K562 (cell line): ENCODE results near the gene NEB. TPM values are rescaled to one million over a fixed set of nuclear protein-coding genes. Genes with fewer than 3 reads are reported as not detected.
A peak's percentile ranks its signal among the peaks of the same experiment; 100 is the strongest.
"Not testable (repeated sequence)": the region's sequence is repeated elsewhere in the genome, so short reads cannot be mapped to it uniquely, and the experiment has no call there.

Experiments
- ATAC-seq: fragments of 200-7000 bp; cut with Tn5 transposase; 3 replicates; pipeline ENCODE4 v1.9.1; 2020; ENCODE audit warnings: moderate library complexity
- BruUV-seq: library from RNA; stranded (reverse); fragments of 400-500 nt; replicated peaks from 2 replicates; lab custom pipeline; 2021; lab: Mats Ljungman, UMichigan
- CTCF ChIA-PET: fragments of 300-600 bp; formaldehyde crosslinking; extraction: SDS; loops from one replicate; lab custom pipeline; 2021; ENCODE audit warnings: low intra/inter-chr PET ratio; lab: Yijun Ruan, JAX
- POLR2A ChIA-PET: fragments of 300-600, 350-650 bp; sonication (Branson Sonifier 250); formaldehyde crosslinking; extraction: SDS; loops from one replicate; lab custom pipeline; 2021; ENCODE audit warnings: antibody characterized with exemption, inconsistent platforms; lab: Yijun Ruan, JAX
- DNase-seq, 4 experiments: peaks; one replicate each; pipeline versions ENCODE4 v3.0.0 to v3.0.0-alpha.2; 2011 to 2018; ENCODE audit warnings: low spot score in 3 of 4, mixed read lengths in 3 of 4; ENCODE audit errors: extremely low read depth in 1 of 4
- FAIRE-seq: peaks from 2 replicates; lab custom pipeline; 2011; peaks lifted over from hg19 to GRCh38; lab: Jason Lieb, UNC
- H2AFZ ChIP-seq: 2 replicates; pipeline ENCODE4 v1.6.0; 2011; ENCODE audit warnings: low read depth, low read length, control low read depth, inconsistent platforms
- H3K27ac ChIP-seq: fragments of 200-600 bp; 3 replicates; pipeline ENCODE4 v1.8.0; 2011; ENCODE audit warnings: low read depth, mild to moderate bottlenecking, control low read depth, inconsistent platforms, low read length, moderate library complexity, mixed read lengths; ENCODE audit errors: extremely low read depth
- H3K27me3 ChIP-seq, 2 experiments: fragments of 300-600 bp in 1 of 2; 2 replicates in 1 of 2; 3 replicates in 1 of 2; pipeline versions ENCODE4 v1.6.0 to v1.8.0; 2011; ENCODE audit warnings: inconsistent platforms in 2 of 2, low read length in 2 of 2, mild to moderate bottlenecking in 1 of 2, mixed read lengths in 1 of 2, moderate library complexity in 1 of 2; ENCODE audit not compliant: control insufficient read depth in 2 of 2, insufficient read depth in 2 of 2
- H3K36me3 ChIP-seq: fragments of 300-600 bp; 3 replicates; pipeline ENCODE4 v1.8.0; 2011; ENCODE audit warnings: mild to moderate bottlenecking, low read length, inconsistent platforms; ENCODE audit not compliant: control insufficient read depth, insufficient read depth
- H3K4me1 ChIP-seq, 2 experiments: fragments of 200-600 bp in 1 of 2; replicated peaks in 1 of 2; 2 replicates in 1 of 2; 3 replicates in 1 of 2; pipeline versions ENCODE4 v1.5.1 to v1.8.0; 2011; ENCODE audit warnings: inconsistent platforms in 2 of 2, low read length in 2 of 2, mild to moderate bottlenecking in 1 of 2, mixed read lengths in 1 of 2, moderate library complexity in 1 of 2; ENCODE audit not compliant: control insufficient read depth in 2 of 2, insufficient read depth in 2 of 2
- H3K4me2 ChIP-seq: 2 replicates; pipeline ENCODE4 v1.6.1; 2011; ENCODE audit warnings: low read length, control low read depth, inconsistent platforms, mixed read lengths; ENCODE audit not compliant: insufficient read depth
- H3K4me3 ChIP-seq: fragments of 200-600 bp; sonication (generic), shearing (Covaris generic); 2 replicates; pipeline ENCODE4 v1.5.1; 2016; ENCODE audit warnings: control low read depth, inconsistent platforms
- H3K79me2 ChIP-seq: fragments of 200-600 bp; 3 replicates; pipeline ENCODE4 v1.8.0; 2011; ENCODE audit warnings: low read length, inconsistent platforms; ENCODE audit not compliant: control insufficient read depth, insufficient read depth
- H3K9ac ChIP-seq, 2 experiments: 2 replicates each; pipeline versions ENCODE4 v1.6.0 to v1.6.1; 2011; ENCODE audit warnings: low read depth in 2 of 2, low read length in 2 of 2, control low read depth in 1 of 2, inconsistent platforms in 1 of 2, mild to moderate bottlenecking in 1 of 2, mixed read lengths in 1 of 2; ENCODE audit not compliant: insufficient read depth in 1 of 2
- H3K9me1 ChIP-seq: one replicate; pipeline ENCODE4 v1.6.0; 2011; ENCODE audit warnings: inconsistent platforms, mild to moderate bottlenecking, low read length, moderate library complexity; ENCODE audit not compliant: control insufficient read depth, insufficient read depth
- H3K9me3 ChIP-seq: replicated peaks from 2 replicates; pipeline ENCODE4 v1.5.1; 2011; ENCODE audit warnings: low read depth, low read length, inconsistent platforms; ENCODE audit not compliant: control insufficient read depth, insufficient read depth
- H4K20me1 ChIP-seq: replicated peaks from 2 replicates; pipeline ENCODE4 v1.6.1; 2011; ENCODE audit warnings: low read length, inconsistent platforms, mixed read lengths; ENCODE audit not compliant: control insufficient read depth, insufficient read depth
- WGBS: fragments of 100-300 bp; shearing (Covaris generic); methylation state at CpG from one replicate; pipeline ENCODE4 v1.1.6; 2016; ENCODE audit warnings: low coverage, mixed read lengths; ENCODE audit not compliant: insufficient coverage; ENCODE audit errors: missing lambda C conversion rate; 5-methylcytosine and 5-hydroxymethylcytosine counted together
- in situ Hi-C: fragments of 300-500 bp; cut with MboI; formaldehyde crosslinking; loops from 4 replicates; pipeline ENCODE4 v1.15.0; 2018; ENCODE audit warnings: inconsistent platforms, mixed read lengths
- intact Hi-C: fragments of 100-400 bp; cut with micrococcal nuclease; formaldehyde crosslinking; loops from 2 replicates; pipeline ENCODE4 v1.14.2; 2022
- polyA plus RNA-seq, 8 experiments: library from polyadenylated mRNA; depleted of rRNA in 4 of 8; stranded (reverse) in 5 of 8; unstranded in 3 of 8; fragments of >200 nt; fragmentation: Nextera tagmentation in 2 of 8; fragmentation: Illumina TruSeq in 1 of 8; extraction: Ambion mirVana in 2 of 8; extraction: Trizol in 1 of 8; gene quantifications; 2 replicates each; pipeline versions ENCODE4 v1.2.1 to v1.2.3, GENCODE V29; 2011 to 2014; ENCODE audit warnings: inconsistent platforms in 1 of 8, missing spikeins in 1 of 8
- total RNA-seq, 7 experiments: library from RNA; depleted of rRNA in 6 of 7; stranded (reverse); fragments of >200 nt in 6 of 7; fragmentation: Illumina TruSeq in 2 of 7; extraction: Trizol in 2 of 7; gene quantifications; 2 replicates each; pipeline versions ENCODE4 v1.2.1 to v1.2.3, GENCODE V29; 2011 to 2021; ENCODE audit warnings: low replicate concordance in 1 of 7

The NEB gene
- total and polyA plus RNA-seq, 9 of the 15 experiments (the other 6 are each of a cell fraction or from before 2014, with no cell fraction given), result 1.7 to 3.8 (median 2.9) TPM

- WGBS, result 25% methylated on average over 4 of the region's 5 CpGs
- BruUV-seq, H3K9ac ChIP-seq, H3K4me1 ChIP-seq, intact Hi-C loops, POLR2A ChIA-PET, H3K4me3 ChIP-seq, H3K9me3 ChIP-seq, H3K36me3 ChIP-seq, H3K4me2 ChIP-seq, H2AFZ ChIP-seq, CTCF ChIA-PET, FAIRE-seq, H3K79me2 ChIP-seq, DNase-seq, in situ Hi-C loops, H3K27ac ChIP-seq, H3K9me1 ChIP-seq, H3K27me3 ChIP-seq, H4K20me1 ChIP-seq: not testable (repeated sequence)
- peak; percentile 82 for ATAC-seq
These were observed 142.9 kb downstream of the NEB start for GRCh38 chr2:151591250-151591907.

GRCh38 chr2:151581300-151581699 is 153.0 kb downstream of the NEB start:
- POLR2A ChIA-PET, FAIRE-seq, H3K79me2 ChIP-seq, BruUV-seq, intact Hi-C loops, ATAC-seq, H3K4me2 ChIP-seq, H4K20me1 ChIP-seq, H3K9me3 ChIP-seq, DNase-seq, H3K9me1 ChIP-seq, CTCF ChIA-PET, H3K4me1 ChIP-seq, H3K4me3 ChIP-seq, H3K27me3 ChIP-seq, H3K9ac ChIP-seq, in situ Hi-C loops, H2AFZ ChIP-seq, H3K36me3 ChIP-seq, H3K27ac ChIP-seq: not testable (repeated sequence)
- WGBS, result 0% methylated on average over 1 of the region's 5 CpGs

GRCh38 chr2:151580697-151581096 is 153.6 kb downstream of the NEB start:
- POLR2A ChIA-PET, FAIRE-seq, H3K9ac ChIP-seq, H3K4me2 ChIP-seq, H3K36me3 ChIP-seq, H3K9me1 ChIP-seq, H2AFZ ChIP-seq, in situ Hi-C loops, H3K79me2 ChIP-seq, BruUV-seq, H3K27me3 ChIP-seq, CTCF ChIA-PET, DNase-seq, H3K9me3 ChIP-seq, H3K4me1 ChIP-seq, H4K20me1 ChIP-seq, intact Hi-C loops, H3K27ac ChIP-seq, H3K4me3 ChIP-seq: not testable (repeated sequence)
- ATAC-seq, result peak; percentile 79
- WGBS, result no CpG with 5 or more reads among the region's 4 CpGs
